Measurements from ENCODE around the gene TCF7. TPM values are rescaled to one million over a fixed set of nuclear protein-coding genes. Genes with fewer than 3 reads are reported as not detected.

TCF7 gene
- total RNA-seq, 1 donor from 2014 or later: 0.13 TPM

GRCh38 chr5:134090522-134090921, 24.0 kb upstream of the TCF7 start:
- no peak for DNase-seq (ENCODE audit: low read depth in 2 of 2)

- DNase-seq (ENCODE audit: low read depth in 2 of 2): no peak
These were observed 22.8 kb upstream of the TCF7 start for GRCh38 chr5:134091626-134092121.

GRCh38 chr5:134092875-134093274, 21.6 kb upstream of the TCF7 start:
- peak in 1 of 2 donors; percentile 21 for DNase-seq (ENCODE audit: low read depth in 2 of 2)

DNA sequence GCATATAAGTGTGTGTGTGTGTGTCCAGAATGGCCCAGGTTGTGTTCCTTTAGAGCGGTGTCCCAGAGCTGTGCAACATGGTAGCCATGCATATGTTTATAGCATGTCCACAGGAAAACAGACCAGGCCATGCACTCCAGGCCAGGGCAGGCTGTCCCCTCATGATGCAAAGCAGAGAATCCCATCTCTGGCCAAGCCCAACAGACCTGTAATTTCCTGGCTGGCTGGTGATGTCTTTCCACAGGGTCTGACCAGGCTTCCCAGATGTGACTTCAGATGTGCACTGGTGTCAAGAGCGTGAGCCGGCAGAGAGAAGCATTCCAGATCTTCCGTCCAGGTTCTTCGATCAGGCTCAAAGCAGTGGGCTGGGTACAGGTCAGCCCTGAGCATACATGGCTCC, 21.1 kb upstream of the TCF7 start:
- DNase-seq (ENCODE audit: low read depth in 2 of 2): no peak

DNA sequence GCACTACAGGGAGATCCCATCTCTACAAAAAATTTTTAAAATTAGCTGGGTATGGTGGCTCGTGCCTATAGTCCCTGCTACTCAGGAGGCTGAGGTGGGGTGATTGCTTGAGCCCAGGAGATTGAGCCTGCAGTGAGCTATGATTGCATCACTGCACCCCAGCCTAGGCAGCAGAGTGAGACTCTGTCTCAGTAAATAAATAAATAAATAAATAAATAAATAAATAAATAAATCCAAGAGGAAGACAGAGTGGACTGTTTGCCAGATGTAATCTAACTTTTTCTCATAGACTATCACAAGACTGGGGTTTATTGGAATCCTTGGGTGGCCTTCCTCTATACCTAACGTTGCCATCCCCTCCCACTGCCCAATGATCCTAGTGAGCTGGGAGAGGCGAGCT, 19.2 kb upstream of the TCF7 start:
- no peak for DNase-seq (ENCODE audit: low read depth in 2 of 2)

- no peak for DNase-seq (ENCODE audit: low read depth in 2 of 2)
These were observed 18.4 kb upstream of the TCF7 start for GRCh38 chr5:134095887-134096589.

DNA sequence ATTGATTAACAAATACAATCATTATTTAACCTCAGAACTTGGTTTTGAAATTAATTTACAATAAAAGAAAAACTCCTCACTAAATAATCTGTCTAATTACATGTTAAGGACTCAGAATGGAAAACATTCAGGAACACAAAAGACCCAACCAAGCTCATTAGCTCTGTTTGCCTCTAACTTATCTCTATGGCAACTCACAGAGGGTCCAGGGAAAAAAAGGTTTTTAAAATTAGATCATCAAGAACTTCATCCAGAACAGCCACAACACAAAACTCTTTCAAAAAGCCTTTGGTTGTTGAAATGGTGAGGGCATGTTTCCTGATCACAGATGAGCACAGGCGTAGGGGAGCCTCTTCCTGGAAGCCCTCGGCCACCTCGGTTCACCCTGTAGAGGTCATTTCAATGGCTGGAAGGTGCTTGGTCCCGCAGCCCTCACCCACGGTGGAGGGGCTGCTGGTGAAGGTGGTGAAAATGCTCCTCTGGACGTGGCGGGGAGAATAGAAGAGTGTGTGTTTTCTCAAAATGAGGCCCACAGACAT, 17.2 kb upstream of the TCF7 start:
- no peak for DNase-seq (ENCODE audit: low read depth in 2 of 2)

DNA sequence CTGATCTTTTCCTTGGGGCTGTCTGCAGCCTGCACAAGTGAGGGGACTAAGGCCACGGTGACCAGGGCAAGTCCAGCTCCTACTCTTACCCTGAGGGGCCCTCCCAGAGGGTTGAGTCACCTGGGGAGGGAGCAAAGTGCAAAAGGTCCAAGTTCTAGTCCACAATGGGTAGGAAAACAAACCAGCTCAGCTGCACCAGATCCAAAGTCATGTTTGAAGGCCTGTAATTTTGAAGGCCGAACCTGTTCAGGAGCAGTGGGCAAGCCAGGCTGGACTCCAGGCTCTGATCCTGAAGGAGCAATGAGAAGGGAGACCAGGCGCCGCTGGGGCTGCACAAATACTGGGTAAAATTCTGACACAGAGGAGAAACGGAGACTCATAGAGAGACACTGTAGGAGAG, 15.8 kb upstream of the TCF7 start:
- DNase-seq (ENCODE audit: low read depth in 2 of 2): no peak

DNA sequence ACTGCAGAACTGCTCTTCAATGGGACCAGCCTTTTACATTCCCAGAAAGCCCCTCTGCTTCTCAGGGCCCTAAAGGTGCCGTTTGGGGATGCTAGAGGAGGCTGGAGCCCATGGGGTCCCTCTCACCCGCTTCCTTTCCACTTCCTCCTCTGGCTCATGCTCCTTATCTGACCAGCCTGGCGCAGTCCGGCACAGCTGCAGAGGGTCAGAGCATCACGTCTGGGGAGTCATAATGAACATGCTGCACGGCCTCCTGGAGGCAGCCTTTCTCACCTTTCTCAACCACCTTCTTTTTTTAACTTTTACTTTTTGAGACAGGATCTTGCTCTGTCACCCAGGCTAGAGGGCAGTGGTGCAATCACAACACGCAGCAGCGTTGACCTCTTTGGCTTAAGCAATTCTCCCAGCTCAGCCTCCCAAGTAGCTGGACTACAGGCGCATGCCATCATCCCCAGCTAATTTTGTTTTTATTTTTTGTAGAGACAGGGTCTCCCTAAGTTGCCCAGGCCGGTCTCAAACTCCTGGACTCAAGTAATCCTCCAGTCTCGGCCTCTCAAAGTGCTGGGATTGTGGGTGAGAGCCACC, 15.1 kb upstream of the TCF7 start:
- DNase-seq (ENCODE audit: low read depth in 2 of 2): no peak

DNA sequence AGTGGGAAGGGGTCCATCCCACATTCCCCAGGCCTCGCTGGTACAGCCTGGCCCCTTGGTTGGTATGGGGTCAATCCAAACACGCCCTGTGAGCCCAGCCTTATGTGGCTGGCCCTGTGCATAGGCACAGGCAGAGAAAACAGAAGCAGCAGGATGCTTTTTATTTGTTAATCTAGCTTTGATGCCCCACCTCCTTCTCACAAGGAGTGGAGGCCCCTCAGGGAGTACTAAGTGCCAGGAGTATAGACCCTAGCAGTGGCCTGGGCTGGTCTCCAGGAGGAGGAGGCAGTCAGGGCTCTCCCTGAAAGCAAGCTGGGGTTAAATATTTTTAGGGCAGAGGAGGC, 14.6 kb upstream of the TCF7 start:
- no peak for DNase-seq (ENCODE audit: low read depth in 2 of 2)

GRCh38 chr5:134100283-134101091, 14.0 kb upstream of the TCF7 start:
- DNase-seq (ENCODE audit: low read depth in 2 of 2): peak in 1 of 2 donors; percentile 42

DNA sequence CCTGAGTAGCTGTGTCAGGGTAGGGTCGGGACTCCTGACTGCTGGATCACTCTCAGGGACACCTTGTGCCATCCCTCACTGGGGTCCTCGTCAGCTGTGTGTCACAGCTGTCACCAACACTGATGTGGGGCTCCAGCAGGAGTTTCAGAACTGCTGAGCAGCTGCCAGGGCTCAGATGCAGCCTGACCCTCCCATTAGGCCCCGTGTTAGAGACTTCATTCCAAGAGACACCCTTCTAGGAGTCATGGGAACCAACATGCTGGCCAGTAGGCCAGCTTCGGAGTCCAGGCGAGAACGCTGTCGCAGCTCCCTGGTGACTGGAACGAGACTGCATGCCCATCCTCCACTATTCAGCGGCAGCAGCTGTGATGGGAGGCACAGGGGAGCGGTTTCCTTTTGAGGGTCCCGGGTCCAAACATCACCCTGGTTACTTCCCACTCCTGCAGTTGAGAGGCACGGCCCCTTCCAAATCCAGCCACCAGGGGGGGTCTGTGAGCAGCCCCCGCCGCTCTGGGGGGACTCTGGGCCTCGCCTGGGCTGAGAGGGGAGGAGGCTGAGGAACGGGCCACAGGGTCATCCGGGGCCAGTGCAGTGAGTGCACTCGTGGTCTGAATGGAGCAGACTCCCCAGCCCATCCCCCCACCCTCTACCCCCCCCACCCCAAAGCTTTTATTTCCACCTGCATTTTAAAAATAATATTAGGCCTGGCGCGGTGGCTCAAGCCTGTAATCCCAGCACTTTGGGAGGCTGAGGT, 12.6 kb upstream of the TCF7 start:
- peak in 1 of 2 donors; percentile 42 for DNase-seq (ENCODE audit: low read depth in 2 of 2)

DNA sequence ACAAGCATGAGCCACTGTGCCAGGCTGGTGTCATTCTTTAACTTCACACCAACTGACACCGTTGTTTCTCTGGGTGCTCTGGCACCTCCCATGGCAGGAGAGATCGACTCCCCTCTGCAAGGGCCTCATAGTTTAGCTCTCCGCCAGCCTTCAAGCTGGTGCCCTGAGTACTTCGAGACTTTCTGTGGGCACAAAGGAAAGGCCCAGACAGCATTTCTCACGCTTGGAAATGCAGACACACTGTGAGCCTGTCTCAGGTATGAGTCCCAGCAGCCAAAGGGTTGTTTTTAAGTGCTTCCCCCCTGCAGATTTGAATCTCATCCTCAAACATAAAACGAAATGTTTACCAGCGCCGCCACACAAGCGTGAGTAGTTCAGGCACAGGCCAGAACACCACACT, 11.1 kb upstream of the TCF7 start:
- DNase-seq (ENCODE audit: low read depth in 2 of 2): no peak

- DNase-seq (ENCODE audit: low read depth in 2 of 2): no peak
These were observed 10.4 kb upstream of the TCF7 start for GRCh38 chr5:134103998-134104654.

DNA sequence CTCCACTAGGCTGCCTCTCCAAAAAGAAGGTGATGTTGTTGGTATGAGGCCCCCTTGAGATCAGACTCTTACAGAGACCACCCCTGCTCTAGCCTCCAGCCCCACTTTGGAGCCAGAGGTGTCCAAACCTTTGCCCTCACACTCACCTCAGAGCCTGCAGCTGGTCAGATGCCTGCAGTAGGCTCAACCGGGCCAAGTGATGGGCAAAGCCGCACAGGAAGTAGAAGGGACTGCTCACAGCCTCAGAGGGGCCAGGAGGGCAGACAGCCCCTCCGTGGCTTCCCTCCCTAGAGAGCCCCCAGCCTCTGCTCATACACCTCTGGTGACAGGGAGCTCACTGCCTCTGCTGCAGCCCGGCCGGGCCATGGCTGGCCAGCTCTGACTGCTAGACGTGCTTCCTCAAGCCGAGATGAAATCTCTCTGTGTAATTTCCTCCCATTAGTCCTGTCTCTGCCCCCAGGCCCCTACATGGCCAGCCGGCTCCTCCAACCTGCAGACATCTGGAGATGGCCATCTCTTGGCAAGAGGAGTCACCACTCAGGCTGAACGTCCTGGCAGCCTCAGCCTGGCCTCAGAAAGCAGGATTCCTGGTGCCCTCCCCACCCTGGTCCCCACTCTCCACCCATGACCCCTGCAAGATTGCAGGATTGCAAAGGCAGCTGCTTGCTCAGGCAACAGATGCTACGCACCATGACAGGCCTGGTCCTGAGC, 7.3 kb upstream of the TCF7 start:
- DNase-seq (ENCODE audit: low read depth in 2 of 2): no peak

DNA sequence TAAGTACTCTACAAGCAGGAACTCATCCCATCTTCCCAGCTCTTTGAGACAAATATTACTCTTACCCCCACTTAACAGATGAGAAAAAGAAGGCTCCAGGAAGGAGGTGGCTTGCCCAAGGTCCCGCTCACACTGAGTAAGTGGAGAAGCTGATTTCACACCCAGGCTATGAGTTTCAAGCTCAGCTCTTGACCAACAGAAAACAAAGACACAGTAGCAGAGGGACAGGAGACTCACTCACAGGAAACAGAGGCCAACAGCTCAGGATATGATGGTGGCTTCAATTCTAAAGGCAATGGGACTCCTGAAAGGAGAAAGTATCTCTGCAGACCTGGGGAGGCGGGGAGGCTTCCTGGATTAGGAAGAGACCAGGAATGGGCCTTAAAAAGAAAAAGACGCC, 6.7 kb upstream of the TCF7 start:
- no peak for DNase-seq (ENCODE audit: low read depth in 2 of 2)

DNA sequence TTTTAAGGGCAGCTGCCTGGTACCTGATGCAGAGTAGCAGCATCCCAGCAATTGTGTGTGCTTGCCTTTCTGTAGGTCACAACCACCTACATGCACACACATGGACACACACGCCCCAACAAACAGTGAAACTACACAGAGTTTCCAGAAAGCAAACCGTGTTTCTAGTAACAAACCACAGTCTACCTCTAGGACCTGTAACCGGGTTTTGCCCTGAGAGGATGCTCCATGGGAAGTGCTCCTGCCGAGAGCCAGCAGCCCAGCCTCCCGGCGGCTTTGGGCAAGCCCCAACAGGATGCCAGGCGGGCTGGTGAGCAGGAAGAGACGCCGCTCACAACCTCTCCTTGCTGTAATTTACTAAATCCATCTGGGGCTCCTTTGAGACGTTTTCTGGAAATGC, 4.1 kb upstream of the TCF7 start:
- DNase-seq (ENCODE audit: low read depth in 2 of 2): no peak

- DNase-seq (ENCODE audit: low read depth in 2 of 2): no peak
These were observed 2.5 kb upstream of the TCF7 start for GRCh38 chr5:134111741-134112647.

DNA sequence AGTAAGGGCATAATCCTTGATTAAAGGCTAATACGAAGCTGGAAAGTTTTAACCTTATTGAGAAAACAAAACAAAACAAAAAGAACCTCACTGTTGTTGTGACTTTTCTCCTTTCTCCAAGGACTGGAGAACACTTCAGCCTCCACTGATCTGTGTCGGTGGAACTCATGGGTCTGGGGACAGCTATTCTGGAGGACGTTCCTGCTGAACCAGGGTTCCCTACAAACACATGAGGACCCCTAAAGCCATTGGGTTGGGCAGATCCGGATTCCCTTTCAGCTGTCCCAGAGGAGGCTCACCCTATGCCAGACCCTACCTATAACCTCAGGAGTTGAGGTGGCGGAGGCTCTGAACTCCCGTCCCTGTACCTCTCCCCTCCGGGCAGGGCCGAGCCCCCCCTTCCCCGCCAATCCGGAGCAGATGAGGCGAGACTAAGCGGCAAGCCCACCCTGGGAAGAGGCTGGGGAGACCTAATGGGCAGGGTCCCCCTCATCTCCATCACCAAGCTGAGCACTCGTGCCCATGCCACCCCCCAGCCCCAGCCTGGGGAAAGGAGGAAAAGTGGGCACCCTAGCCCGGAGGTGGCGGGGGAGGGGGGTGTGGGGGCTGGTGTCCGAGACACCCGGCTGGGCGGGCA, 1.6 kb upstream of the TCF7 start:
- DNase-seq (ENCODE audit: low read depth in 2 of 2): no peak

Data from dermis microvascular lymphatic vessel endothelial cell (primary cell).